Raji (cell line): ENCODE data around the gene C6orf89.

ENCODE experiments used
- POLR2A ChIP-seq: IDR thresholded peaks from 2 replicates; pipeline ENCODE4 v1.6.1; 2011; ENCODE audit warnings: low read depth, low read length, control low read depth; ENCODE audit not compliant: insufficient read depth

Gene C6orf89

GRCh38 chr6:36863670-36864540, 21.8 kb upstream of the C6orf89 start:
- no peak for TF ChIP-seq POLR2A

DNA sequence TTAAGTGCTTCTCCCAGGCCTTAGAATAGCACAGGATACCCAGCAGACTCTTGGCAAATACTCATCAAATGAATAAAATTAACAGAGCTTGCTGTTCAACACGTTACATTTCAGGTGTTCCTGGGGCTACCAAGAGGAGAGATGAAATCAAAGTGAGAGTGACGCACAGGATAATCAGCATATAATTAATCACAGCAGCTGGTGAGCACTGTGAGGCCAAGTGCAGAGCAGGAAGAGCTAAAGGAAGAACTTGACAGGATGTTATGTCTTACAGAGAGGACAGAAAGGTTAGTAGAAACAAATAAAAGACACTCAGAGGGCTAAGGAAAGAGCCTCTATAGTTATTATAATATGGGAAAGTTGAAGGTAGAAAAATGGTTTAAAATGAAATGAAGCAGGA, 19.9 kb upstream of the C6orf89 start:
- TF ChIP-seq POLR2A: no peak

DNA sequence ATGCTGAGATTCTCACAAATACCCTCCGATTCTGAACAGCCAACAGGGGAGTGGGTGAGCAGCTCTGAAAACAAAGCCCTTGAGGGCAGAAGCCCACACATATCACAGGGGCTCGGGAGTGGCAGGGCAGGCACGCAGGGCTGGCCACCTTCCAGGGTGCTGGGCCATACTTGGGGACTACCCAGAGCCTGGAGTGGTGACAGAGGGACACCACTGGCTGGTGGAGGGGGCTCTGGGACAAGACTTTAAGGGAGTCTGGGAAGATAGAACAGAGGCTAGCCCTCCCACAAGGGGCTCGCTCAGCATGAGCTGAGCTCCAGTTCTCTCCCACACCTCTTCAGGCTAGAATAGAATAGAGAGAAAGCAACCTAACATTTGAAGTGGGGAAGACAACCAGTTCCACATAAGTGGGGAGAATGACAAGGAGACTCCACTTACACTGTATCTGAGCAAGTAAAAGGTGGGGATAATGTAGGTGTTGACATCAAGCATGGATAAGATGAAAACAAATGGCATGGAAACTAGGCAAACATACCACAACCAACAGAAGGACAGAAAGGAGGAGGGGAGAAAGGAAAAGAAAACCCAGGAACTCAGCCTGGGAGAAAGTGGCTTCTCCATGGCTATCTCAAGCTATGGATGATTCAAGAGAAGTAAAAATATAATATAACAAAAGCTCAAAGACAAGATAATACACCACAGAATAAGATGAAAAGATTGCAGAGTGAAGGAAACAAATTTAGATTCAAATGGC, 18.1 kb upstream of the C6orf89 start:
- TF ChIP-seq POLR2A: no peak

- no peak for TF ChIP-seq POLR2A
Observed at GRCh38 chr6:36871686-36872085, 14.1 kb upstream of the C6orf89 start.

GRCh38 chr6:36873115-36873514, 12.6 kb upstream of the C6orf89 start:
- no peak for TF ChIP-seq POLR2A

DNA sequence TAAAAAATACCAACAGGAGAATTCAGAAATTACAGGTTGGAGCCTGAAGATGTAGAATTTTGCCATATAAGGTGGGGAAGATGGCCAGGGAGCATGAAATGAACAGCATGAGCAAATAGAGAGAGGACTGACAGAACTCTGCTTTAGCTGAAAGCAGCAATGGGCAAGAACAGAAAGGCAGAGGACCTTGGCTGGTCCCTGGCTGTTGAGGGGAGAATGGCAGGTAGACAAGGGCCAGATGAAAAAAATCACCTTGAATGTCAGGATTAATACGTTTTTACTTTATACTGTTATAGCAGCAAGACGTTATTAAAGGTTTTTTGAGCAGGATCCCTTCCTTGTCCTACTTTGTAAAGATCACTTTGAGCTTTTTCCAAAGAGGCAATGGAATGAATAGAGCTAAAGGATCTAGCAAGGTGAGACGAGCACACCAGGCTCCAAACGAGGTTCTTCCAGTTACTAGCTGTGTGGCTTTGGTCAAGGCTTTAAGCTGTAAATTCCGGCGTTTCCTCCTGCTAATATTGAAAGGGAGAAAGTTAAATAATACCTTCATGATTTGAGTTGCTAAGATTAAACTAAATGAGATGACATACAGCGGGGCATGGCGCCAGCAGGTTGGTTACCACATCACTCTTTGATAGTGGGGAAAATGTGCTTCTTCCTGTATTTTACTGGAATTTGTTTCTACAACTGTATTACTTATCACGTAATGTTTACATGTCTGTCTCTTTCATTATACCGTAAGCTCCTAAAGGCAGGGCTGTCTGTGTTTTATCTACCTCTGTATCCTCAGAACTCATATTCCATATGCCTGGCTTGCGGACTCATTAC, 11.9 kb upstream of the C6orf89 start:
- TF ChIP-seq POLR2A: no peak

- peak; percentile 65 for TF ChIP-seq POLR2A
Observed at GRCh38 chr6:36874443-36875249, 11.1 kb upstream of the C6orf89 start, which contains the start of gene PPIL1. Gene PPIL1, minus strand, starts transcription at chr6:36874803. Its CDS starts 31 bp downstream, at chr6:36874772.

DNA sequence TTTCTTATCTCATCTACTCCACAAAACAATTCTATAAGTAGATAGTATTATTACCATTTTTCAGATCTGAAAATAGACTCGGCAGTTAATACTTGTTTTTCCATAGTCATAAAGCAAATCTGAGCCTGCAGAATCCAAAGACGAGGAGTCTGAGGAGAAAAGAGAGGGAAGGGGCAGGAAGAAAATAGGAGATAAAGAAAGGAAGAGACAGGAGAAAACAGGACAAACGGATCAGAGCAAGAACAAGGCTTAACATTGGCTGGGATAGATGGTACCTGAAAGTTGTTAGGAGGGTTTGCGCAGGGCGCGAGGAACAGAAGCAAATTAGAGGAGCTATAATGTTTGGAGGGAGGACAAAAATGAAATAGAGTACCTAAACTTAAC, 10.5 kb upstream of the C6orf89 start:
- no peak for TF ChIP-seq POLR2A

GRCh38 chr6:36884610-36885009, 1.1 kb upstream of the C6orf89 start:
- TF ChIP-seq POLR2A: no peak

DNA sequence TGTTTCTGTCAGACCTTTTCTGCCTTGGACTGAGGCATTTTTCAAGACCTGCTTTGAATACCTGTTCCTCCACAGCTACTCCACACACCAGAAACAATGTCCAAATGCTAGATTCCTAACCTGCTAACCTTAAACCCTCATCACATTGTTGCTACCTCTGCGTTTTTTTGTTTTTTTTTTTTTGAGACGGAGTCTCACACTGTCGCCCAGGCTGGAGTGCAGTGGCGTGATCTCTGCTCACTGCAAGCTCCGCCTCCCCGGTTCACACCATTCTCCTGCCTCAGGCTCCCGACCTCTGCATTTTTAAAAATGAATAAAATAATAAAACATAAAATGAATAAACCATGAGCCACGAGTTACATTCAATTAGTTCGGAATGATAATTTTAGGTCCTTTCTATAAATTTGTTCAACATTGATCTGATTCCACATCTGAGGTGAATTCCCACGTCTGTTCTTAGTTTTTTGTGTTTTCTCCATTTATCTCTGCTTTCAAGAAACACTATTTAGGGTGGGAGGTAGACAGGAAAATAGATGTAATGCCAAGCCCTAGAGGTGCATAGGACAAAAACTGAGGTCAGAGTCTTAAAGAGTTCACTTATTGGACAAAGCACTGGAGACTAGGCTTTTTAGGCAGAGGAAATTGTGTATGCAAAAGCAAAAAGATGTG, 1.3 kb downstream of the C6orf89 start:
- no peak for TF ChIP-seq POLR2A

DNA sequence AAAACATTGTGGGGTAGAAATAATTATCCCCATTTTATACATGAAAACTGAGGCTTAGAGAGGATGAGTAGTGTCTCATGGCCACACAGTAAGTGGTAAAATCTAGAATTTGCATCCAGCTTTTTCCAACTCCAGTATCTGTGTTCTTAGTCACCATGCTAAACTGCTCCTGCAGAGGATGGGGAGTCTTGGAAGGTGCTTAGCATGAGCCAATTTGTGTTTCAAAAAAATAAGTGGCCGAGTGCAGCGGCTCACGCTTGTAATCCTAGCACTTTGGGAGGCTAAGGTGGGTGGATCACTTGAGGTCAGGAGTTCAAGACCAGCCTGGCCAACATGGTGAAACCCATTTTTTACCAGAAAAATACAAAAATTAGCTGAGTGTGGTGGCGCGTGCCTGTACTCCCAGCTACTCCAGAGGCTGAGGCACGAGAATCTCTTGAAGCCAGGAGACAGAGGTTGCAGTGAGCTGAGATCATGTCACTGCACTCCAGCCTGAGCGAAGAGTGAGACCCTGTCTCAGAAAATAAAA, 2.4 kb downstream of the C6orf89 start:
- TF ChIP-seq POLR2A: no peak

DNA sequence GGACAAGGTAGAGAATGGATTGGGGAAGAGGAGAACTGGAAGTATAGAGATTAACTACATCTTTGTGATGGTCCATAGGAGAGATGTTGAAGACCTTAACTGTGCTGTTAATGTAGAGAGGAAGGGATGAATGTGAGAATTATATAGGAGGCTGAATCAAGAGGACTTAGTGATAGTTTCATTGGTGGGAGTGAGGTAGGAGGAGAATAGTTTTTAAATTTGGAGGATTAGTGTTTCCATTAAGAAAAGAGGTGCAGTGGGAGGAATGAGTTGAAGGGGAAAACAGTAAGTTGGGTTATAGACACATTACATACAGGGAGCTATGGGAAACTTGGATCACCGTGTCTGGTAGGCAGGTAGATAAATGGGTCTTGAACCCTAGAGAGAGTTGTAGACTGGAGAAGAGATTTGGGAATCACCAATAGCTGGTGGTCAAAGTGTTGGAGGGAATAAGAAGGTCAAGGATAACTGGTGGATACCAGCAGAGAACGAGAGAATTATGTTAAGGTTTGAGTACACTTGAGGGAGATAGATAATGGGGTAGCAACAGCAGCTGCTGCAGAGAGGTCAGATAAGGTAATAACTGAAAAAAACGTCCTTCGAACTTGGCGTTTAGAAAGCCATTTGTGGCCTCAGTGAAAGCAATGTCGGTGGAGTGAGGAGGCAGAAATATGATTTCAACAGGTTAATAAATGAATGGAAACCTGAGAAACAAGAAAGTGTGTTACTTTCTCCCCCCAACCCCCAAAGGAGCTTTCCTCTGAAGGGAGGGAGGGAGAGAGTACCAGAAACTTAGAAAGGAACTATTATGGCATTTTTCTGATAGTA, 3.1 kb downstream of the C6orf89 start:
- no peak for TF ChIP-seq POLR2A
